ENCODE data around the gene FYN. TPM values are rescaled to one million over a fixed set of nuclear protein-coding genes. Genes with fewer than 3 reads are reported as not detected.
A peak's percentile ranks its signal among the peaks of the same experiment; 100 is the strongest.

The FYN gene
- total RNA-seq, 1 donor from 2014 or later: 46.3 TPM

DNA sequence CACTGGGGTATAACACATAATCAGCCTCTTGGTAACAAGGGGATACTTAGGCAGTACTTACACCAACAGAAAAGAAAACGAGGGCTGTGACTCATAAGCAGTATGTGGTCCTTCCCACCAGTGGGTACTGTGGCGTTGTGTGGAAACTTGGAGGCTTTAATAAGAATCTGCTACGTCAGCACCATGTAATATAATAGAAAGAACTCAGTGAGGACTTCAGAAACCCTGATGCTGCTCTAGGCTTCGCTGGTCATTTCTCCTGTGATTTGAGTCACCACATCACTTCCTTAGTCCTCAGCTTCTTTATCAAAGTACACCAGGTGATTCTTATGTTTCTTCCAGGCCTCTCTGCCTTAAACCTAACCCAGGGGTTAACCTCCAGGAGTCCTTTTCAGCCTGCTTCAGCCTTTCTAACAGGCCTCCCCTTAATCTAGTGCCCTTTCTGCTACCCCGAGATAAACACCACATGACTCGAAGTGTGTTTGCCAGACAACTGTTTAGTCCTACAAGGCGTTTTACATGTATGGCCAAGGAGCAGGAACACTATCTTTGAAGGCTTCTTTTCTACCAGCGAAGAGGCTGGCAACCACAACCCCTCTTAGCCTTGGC is 68.5 kb downstream of the FYN start:
- Histone ChIP-seq H3K36me3 (no peaks in the 10 kb centered on the region), H3K9me3 (replicated peaks) (no peaks in the 10 kb centered on the region), H3K27me3 (ENCODE audit: low read depth) (no peaks in the 10 kb centered on the region), H3K27ac (replicated peaks) (peak overlapping the region; percentile 70), H3K4me3 (no peak overlapping the region), H3K4me1 (peaks cover 64% of the 10 kb centered on the region)
- TF ChIP-seq, protein P1, sequence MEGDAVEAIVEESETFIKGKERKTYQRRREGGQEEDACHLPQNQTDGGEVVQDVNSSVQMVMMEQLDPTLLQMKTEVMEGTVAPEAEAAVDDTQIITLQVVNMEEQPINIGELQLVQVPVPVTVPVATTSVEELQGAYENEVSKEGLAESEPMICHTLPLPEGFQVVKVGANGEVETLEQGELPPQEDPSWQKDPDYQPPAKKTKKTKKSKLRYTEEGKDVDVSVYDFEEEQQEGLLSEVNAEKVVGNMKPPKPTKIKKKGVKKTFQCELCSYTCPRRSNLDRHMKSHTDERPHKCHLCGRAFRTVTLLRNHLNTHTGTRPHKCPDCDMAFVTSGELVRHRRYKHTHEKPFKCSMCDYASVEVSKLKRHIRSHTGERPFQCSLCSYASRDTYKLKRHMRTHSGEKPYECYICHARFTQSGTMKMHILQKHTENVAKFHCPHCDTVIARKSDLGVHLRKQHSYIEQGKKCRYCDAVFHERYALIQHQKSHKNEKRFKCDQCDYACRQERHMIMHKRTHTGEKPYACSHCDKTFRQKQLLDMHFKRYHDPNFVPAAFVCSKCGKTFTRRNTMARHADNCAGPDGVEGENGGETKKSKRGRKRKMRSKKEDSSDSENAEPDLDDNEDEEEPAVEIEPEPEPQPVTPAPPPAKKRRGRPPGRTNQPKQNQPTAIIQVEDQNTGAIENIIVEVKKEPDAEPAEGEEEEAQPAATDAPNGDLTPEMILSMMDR (IDR thresholded peaks at IDR 0.05; ENCODE audit: borderline replicate concordance): no peak
- intact Hi-C loops (cut with micrococcal nuclease): no loop called here
- DNase-seq: no peak

DNA sequence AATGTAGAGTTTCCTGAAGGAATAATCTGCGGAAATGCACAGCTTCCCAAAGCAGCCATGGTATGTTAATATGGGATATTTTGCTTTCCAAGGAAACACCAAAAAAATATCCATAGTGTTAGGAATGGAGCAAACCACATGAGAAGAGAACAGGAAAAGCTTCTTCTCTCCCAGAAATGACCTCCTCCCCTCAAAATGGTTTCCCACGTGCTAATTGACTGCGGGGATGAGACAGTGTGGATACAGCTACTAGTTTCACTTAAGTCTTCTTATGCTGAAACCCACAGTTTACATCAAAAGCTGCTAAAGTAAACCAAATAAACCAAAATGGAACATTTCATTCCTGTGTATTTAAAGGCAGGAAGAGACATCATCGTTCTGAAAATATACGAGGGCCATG is 69.4 kb downstream of the FYN start:
- Histone ChIP-seq H3K27me3 (ENCODE audit: low read depth) (no peaks in the 10 kb centered on the region), H3K9me3 (replicated peaks) (no peaks in the 10 kb centered on the region), H3K36me3 (no peaks in the 10 kb centered on the region), H3K4me1 (peaks cover 73% of the 10 kb centered on the region), H3K4me3 (peak overlapping the region; percentile 10), H3K27ac (replicated peaks) (peak overlapping the region; percentile 70)
- TF ChIP-seq, protein P1 (IDR thresholded peaks at IDR 0.05; ENCODE audit: borderline replicate concordance): no peak
- intact Hi-C loops (cut with micrococcal nuclease): no loop called here
- DNase-seq: no peak

DNA sequence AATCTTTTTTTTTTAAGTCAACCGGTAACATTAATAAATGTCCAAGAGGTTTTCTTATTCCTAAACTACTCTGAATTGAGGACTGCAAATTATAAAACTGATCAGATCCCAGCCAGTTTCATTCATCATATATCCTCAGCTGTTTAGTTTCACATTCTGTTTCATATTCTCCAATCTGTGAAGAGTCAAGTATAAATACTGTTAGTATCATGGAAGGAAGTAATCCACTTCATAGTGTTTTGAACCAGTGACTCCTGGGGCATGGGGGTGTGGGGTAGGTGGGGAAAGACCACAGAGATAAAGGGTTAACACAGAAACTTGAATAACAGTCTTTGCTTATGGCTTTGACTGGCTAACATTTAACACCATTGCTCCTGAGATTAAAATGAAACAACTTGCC is 69.9 kb downstream of the FYN start:
- H3K27ac ChIP-seq (replicated peaks): peak overlapping the region; percentile 70
- no peaks in the 10 kb centered on the region for H3K36me3 ChIP-seq
- no peak for DNase-seq
- no peaks in the 10 kb centered on the region for H3K9me3 ChIP-seq (replicated peaks)
- peak overlapping the region; percentile 10 for H3K4me3 ChIP-seq
- H3K4me1 ChIP-seq: peaks cover 78% of the 10 kb centered on the region
- TF ChIP-seq, protein P1 (IDR thresholded peaks at IDR 0.05; ENCODE audit: borderline replicate concordance): no peak
- intact Hi-C loops (cut with micrococcal nuclease): no loop called here
- H3K27me3 ChIP-seq (ENCODE audit: low read depth): no peaks in the 10 kb centered on the region

DNA sequence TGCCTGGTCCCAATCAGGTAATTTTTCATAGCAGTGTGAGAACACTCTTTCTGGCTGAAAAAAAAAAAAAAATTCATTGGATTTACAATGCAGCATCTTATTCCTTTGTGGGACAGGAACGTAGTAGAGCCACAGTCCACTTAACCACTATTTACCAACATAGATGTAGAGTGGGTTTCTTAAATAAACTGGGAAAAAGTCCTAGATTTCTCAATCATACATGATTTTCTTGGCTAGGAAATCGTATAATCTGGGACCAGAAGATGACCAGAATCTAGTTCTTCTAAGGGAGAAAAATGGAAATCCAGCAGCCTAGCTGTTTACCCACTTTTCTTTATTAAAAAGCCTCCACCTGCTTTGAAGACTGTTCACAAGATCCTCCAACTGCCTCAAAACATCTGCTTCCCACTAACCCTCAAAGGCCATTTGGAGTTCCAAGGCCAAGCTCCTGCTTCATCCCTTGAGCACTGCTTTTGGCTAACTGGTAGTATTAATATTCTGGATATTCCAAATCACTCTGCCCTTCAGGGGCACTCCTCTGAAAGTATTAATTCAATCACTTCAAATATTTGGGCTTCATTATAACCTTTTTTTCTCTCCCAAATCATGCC is 70.4 kb downstream of the FYN start:
- Histone ChIP-seq H3K4me3 (no peak overlapping the region), H3K36me3 (no peaks in the 10 kb centered on the region), H3K4me1 (peaks cover 81% of the 10 kb centered on the region), H3K9me3 (replicated peaks) (no peaks in the 10 kb centered on the region), H3K27ac (replicated peaks) (peak overlapping the region; percentile 70), H3K27me3 (ENCODE audit: low read depth) (no peaks in the 10 kb centered on the region)
- intact Hi-C loops (cut with micrococcal nuclease): no loop called here
- no peak for DNase-seq
- TF ChIP-seq, protein P1 (IDR thresholded peaks at IDR 0.05; ENCODE audit: borderline replicate concordance): no peak

DNA sequence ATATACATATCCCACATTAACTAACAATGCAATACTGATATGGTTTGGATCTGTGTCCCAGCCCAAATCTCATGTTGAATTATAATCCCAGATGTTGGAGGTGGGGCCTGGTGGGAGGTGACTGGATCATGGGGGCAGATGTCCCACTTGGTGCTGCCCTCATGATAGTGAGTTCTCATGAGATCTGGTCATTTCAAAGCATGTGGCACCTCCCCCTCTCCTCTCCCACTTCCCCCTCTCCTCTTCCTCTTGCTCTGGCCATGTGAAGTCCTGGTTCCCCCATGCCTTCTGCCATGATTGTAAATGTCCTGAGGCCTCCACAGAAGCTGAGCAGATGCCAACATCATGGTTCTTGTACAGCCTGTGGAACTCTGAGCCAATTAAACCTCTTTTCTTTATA is 71.2 kb downstream of the FYN start:
- no peaks in the 10 kb centered on the region for H3K27me3 ChIP-seq (ENCODE audit: low read depth)
- peaks cover 80% of the 10 kb centered on the region for H3K4me1 ChIP-seq
- no peaks in the 10 kb centered on the region for H3K9me3 ChIP-seq (replicated peaks)
- H3K4me3 ChIP-seq: no peak overlapping the region
- H3K36me3 ChIP-seq: no peaks in the 10 kb centered on the region
- no peak overlapping the region for H3K27ac ChIP-seq (replicated peaks)
- intact Hi-C loops (cut with micrococcal nuclease): no loop called here
- TF ChIP-seq, protein P1 (IDR thresholded peaks at IDR 0.05; ENCODE audit: borderline replicate concordance): no peak
- DNase-seq: no peak

All from left ventricle myocardium inferior (tissue), 1 donor.